NB4 (cell line): ENCODE data around the gene MFSD2B.

ENCODE experiments used
- CTCF ChIP-seq: IDR thresholded peaks from one replicate; pipeline ENCODE4 v1.5.1; 2012; ENCODE audit warnings: low read depth, low read length
- POLR2A ChIP-seq: IDR thresholded peaks from 2 replicates; pipeline ENCODE4 v1.6.1; 2011; ENCODE audit warnings: mild to moderate bottlenecking; ENCODE audit not compliant: insufficient read length; ENCODE audit errors: extremely low read depth

GRCh38 chr2:24022324-24022974, 12.6 kb downstream of the MFSD2B start:
- no peak for TF ChIP-seq CTCF
- TF ChIP-seq POLR2A = no peak
